SIG-M5 treated with dmso at 0.1 percent for 504 hours (cell line): ENCODE measurements around the gene SYNGR1.
A peak's percentile ranks its signal among the peaks of the same experiment; 100 is the strongest.
"Not testable (repeated sequence)": the region's sequence is repeated elsewhere in the genome, so short reads cannot be mapped to it uniquely, and the experiment has no call there.

Experiments
- DNase-seq: peaks from one replicate; lab custom pipeline; 2025; ENCODE audit not compliant: unreplicated experiment; lab: John Stamatoyannopoulos, UW

Gene SYNGR1

GRCh38 chr22:39316440-39317083, 33.2 kb upstream of the SYNGR1 start:
- peak; percentile 89 for DNase-seq

- no peak for DNase-seq
Measured at GRCh38 chr22:39317084-39317774, 32.6 kb upstream of the SYNGR1 start.

- DNase-seq = no peak
Measured at GRCh38 chr22:39317775-39318506, 31.9 kb upstream of the SYNGR1 start.

DNA sequence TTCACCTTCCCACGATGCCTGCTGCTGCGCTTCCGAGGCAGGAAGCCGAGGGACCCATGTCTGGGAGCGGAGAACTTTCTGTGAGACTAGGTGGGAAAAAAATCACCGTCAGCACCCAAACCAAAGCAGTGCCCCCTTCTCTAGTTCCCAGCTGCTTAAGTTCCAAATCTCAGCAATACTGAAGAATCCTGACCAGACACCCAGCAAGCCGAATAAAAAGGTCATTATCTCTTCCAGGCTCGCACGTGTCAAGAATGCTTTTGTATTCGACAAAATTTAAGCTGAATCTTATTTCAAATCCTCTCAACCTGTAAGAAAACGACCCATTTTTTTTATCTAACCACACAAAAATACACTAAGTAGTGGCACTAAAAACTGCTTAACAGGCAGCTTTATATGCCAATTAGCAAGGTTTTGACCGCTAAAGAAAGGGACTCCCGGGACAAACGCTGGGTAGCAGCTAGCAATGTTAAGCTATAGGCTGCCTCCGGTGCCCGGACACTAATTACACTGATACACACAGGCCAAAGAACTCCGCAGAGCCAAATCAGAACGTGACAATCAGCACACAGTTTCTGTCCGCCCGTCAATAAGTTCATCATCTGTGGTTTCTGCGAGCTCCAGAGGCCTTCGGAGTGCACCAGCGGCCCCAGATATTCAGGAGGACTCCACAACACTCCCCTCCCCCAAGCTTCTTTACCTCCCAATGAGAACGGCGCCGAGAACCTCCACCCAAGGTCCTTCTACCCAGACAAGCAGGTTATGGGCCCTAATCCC, 31.1 kb upstream of the SYNGR1 start:
- DNase-seq = no peak

DNA sequence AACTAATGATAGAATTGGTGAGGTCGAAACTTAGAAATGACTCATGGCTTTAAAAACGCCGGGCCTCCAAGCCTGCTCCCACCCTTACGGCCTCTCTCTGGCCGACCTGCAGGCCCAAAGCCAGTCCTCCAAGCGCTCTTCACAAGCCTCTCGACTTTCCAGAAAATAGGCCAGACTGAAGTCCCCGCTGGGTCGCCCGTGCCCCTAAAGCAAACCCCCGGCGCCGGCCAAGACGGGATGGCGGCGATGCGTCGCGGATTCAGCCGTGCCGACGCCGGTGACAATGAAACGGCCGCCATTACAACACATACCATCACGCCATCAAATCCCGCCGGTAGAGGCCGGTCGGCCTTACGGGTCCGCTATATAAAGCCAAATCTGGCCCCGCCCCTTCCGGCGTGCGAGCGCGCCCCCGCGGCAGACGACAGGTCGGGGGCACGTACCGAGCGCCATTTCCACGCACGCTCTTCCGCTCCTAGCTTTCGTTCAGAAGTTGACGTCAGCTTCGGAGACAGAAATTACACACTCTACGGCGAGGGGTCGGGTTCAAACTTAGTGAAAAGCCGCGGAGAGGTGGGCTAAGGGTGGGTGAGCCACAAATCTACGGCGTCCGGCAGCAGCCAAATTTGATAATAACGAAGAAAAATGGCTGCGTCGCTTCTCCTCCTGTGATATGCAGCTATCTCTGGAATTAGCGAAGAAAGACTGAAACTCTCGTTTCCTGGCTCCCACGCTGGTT, 30.3 kb upstream of the SYNGR1 start, which contains the start of gene RPL3:
TSS of gene RPL3 (minus strand) at position 340 of the 739 bp plus-strand sequence. CDS start at position 314, 26 bp downstream.
- DNase-seq = peak; percentile 97

- DNase-seq = not testable (repeated sequence)
Measured at GRCh38 chr22:39320616-39321029, 29.2 kb upstream of the SYNGR1 start.

DNA sequence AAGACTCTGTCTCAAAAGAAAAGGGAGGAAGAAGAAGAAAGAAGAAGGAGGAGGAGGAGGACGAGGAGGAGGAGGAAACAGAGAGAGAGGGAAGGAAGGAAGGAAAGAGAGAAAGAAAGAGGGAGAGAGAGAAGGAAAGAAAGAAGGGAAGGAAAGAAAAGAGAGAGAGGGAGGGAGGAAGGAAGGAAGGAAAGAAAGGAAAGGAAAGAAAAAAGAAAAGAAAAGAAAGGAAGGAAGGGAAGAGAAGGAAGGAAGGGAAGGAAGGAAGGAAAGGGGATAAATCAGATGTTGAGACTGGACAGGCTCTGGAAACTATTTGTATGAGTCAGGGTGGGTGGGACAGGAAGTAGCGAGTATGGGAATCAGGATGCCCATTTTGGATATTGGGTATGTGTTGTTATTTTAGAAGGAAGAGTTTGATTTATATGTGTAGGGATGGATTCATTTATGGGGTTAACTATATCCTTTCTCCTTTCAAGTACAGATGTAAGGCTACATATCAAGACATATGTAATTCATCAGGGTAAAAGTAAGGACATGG, 24.3 kb upstream of the SYNGR1 start:
- no peak for DNase-seq

- DNase-seq = no peak
Measured at GRCh38 chr22:39327995-39328754, 21.6 kb upstream of the SYNGR1 start.

- DNase-seq = not testable (repeated sequence)
Measured at GRCh38 chr22:39330553-39330952, 19.2 kb upstream of the SYNGR1 start.

DNA sequence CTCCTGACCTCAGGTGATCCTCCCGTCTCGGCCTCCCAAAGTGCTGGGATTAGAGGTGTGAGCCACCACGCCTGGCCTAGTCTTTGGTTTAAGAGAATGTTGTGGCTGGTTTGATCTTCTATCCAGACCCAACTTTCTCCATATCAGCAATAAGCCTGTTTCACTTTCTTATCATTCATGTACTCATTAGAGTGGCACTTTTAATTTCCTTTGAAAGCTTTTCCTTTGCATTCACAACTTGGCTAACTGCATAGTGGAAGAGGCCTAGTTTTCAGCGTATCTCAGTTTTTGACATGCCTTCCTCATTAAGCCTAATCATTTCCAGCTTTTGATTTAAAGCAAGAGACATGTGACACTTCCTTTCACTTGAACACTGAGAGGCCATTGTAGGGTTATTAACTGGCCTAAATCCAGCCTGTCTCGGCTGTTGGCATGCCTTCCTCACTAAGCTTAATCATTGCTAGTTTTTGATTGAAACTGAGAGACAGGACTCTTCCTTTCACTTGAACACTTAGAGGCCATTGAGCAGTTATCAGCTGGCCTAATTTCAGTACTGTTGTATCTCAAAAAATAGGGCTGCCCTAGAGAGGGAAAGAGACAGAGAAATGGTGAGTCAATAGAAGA, 17.2 kb upstream of the SYNGR1 start:
- no peak for DNase-seq

- DNase-seq = no peak
Measured at GRCh38 chr22:39336411-39336810, 13.4 kb upstream of the SYNGR1 start.

DNA sequence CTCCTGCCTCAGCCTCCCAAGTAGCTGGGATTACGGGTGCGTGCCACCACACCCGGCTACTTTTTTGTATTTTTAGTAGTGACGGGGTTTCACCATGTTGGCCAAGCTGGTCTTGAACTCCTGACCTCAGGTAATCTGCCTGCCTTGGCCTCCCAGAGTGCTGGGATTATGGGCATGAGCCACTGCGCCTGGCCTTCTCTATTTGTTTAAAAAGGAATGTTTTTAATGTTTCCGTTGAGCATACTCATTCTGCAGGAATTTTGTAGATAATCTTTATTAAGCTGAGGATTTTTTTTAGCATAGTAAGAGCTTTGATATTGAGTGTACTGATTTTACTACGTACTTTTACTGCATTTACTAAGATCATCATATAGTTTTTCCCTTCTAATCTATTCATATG, 10.0 kb upstream of the SYNGR1 start:
- DNase-seq = not testable (repeated sequence)

- DNase-seq = no peak
Measured at GRCh38 chr22:39341179-39341578, 8.6 kb upstream of the SYNGR1 start.

DNA sequence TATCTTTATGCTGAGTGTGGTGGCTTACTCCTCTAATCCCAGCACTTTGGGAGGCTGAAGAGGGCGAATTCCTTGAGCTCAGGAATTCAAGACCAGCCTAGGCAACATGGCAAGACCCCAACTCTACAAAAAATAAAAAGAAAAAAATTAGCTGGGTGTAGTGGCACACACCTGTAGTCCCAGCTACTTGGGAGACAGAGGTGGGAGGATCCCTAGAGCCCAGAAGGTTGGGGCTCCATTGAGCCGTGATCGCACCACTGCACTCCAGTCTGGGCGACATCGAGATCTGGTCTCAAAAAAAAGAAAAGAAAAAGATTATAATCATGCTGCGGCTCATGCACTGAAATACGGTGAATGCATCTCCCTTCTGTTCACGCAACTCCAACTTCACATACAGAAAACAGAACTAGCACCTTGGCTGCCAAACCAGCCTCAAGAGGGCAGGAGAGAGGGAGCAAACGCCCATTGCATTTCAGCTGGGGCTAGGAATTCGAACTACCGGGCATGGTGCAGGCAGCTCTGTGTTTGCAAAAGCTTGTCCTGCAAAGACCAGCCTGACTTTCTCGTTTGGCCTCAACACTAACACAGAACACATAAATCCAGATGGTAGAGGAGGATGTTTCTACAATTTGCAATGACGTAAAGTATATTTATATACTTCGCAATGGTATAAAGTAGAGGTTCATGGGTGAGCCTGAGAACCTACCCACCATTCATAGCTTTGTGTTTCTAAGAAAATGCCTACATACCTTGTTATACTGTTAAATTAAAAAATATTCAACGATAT, 6.3 kb upstream of the SYNGR1 start:
- DNase-seq = peak; percentile 67

- DNase-seq = no peak
Measured at GRCh38 chr22:39344046-39344390, 5.8 kb upstream of the SYNGR1 start.

DNA sequence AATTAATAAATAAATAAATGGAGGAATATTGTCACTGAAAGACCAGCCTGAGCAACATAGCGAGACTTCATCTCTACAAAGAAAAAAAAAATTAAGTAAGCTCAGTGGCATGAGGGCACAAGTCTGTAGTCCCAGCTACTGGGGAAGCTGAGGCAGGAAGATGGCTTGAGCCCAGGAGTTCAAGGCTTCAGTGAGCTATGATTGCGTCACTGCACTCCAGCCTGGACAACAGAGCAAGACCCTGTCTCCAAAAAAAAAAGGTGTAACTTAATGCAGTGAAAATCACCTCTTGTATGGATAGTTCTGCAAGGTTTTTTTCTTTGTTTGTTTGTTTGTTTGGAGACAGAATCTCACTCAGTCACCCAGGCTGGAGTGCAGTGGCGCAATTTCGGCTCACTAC, 4.6 kb upstream of the SYNGR1 start:
- DNase-seq = no peak

DNA sequence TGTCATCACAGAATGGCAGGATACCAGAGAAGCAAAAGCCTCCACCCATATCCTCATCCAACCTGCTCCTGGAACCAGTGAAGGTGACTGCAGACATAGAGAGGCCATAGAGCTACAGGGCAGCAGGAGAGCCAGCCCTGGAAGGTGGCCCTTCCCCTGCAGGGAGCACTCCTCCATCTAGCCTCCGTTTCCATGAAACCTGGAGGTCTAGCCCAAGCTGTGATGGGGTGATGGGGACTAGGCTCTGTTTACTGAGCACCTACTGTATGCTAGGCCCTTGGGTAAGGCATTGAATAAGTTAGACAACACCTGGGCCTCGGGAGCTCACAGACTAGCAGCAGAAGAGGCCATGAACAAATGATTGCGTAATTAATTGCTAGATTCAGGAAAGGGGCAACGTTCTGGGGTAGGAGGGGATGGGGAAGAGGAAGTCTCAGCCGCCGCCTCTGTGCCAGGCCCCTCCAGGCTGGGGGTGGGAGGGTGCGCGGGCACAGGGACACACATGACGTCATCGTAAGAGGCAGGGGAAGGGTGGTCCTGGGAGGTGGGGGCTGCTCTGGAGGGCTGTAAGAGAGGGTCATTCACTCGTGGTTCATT, 784 bp upstream of the SYNGR1 start:
- peak; percentile 88 for DNase-seq

DNA sequence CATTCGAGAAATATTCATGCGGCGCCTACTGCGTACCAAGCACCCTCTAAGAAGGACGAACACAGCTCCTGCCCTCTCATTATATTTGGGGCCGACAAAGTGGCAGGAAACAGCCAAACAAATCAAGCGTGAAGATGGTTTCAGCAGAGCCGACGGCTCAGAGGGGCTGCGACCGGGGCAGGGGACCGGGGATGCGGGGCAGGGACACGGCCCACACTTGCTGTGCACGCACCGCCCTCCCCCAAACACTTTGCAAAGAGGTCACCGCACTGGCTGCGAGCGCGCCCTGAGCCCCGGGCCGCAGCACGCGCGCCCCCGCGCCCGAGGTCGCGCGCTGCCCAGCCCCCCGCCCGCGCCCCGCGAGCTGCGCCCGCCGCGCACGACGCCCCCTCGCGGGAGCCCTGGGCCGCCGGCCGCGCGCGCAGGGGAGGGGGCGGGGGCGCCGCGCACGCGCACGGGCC, 255 bp upstream of the SYNGR1 start:
- DNase-seq = no peak
